ENCODE data around the gene OR13C5. TPM values are rescaled to one million over a fixed set of nuclear protein-coding genes. Genes with fewer than 3 reads are reported as not detected.

OR13C5 gene
- total and polyA plus RNA-seq, 2 of the 13 experiments (the other 11 are each of a cell fraction or from before 2014, with no cell fraction given) = not detected

- intact Hi-C loops (cut with micrococcal nuclease; ENCODE audit: unreplicated experiment) = no loop called here
- no peaks in the 10 kb centered on the region for H3K27me3 ChIP-seq (ENCODE audit: control insufficient read depth in 1 of 2, insufficient read depth in 2 of 2, low read length in 2 of 2)
- 0% methylated on average over 1 of the region's 1 CpG for WGBS (ENCODE audit: low lambda C conversion rate)
- CTCF ChIA-PET (ENCODE audit: low intra/inter-chr PET ratio, low total read pairs) = no interaction called here
- no peak overlapping the region for H3K4me3 ChIP-seq (replicated peaks in 1 of 3; ENCODE audit: insufficient read depth in 1 of 3, low read depth in 2 of 3, low read length in 3 of 3)
- no peak overlapping the region for H3K9ac ChIP-seq (ENCODE audit: insufficient read depth, low read depth, low read length)
- no TSS peak for BruUV-seq (replicated peaks)
- no peak for TF ChIP-seq ZNF510 (CRISPR knock-in tag; IDR thresholded peaks at IDR 0.05; ENCODE audit: low read depth)
- no peak for TF ChIP-seq SSRP1 (CRISPR knock-in tag; IDR thresholded peaks at IDR 0.05)
- TF ChIP-seq, protein P1, sequence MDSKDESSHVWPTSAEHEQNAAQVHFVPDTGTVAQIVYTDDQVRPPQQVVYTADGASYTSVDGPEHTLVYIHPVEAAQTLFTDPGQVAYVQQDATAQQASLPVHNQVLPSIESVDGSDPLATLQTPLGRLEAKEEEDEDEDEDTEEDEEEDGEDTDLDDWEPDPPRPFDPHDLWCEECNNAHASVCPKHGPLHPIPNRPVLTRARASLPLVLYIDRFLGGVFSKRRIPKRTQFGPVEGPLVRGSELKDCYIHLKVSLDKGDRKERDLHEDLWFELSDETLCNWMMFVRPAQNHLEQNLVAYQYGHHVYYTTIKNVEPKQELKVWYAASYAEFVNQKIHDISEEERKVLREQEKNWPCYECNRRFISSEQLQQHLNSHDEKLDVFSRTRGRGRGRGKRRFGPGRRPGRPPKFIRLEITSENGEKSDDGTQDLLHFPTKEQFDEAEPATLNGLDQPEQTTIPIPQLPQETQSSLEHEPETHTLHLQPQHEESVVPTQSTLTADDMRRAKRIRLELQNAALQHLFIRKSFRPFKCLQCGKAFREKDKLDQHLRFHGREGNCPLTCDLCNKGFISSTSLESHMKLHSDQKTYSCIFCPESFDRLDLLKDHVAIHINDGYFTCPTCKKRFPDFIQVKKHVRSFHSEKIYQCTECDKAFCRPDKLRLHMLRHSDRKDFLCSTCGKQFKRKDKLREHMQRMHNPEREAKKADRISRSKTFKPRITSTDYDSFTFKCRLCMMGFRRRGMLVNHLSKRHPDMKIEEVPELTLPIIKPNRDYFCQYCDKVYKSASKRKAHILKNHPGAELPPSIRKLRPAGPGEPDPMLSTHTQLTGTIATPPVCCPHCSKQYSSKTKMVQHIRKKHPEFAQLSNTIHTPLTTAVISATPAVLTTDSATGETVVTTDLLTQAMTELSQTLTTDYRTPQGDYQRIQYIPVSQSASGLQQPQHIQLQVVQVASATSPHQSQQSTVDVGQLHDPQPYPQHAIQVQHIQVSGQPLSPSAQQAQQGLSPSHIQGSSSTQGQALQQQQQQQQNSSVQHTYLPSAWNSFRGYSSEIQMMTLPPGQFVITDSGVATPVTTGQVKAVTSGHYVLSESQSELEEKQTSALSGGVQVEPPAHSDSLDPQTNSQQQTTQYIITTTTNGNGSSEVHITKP (CRISPR knock-in tag; IDR thresholded peaks at IDR 0.05; ENCODE audit: low read depth) = no peak
- no peak for TF ChIP-seq HNF4A (CRISPR knock-in tag; IDR thresholded peaks at IDR 0.05)
- no peak for TF ChIP-seq ZNF615 (CRISPR knock-in tag; IDR thresholded peaks at IDR 0.05; ENCODE audit: borderline replicate concordance)
- TF ChIP-seq SOX13 (IDR thresholded peaks at IDR 0.05) = no peak
- TF ChIP-seq SOX13 (CRISPR knock-in tag; conservative IDR thresholded peaks at IDR 0.05 in 1 of 2, IDR thresholded peaks at IDR 0.05 in 1 of 2) = no peak
- no peak for TF ChIP-seq NFRKB (IDR thresholded peaks at IDR 0.05)
- TF ChIP-seq, protein P2, sequence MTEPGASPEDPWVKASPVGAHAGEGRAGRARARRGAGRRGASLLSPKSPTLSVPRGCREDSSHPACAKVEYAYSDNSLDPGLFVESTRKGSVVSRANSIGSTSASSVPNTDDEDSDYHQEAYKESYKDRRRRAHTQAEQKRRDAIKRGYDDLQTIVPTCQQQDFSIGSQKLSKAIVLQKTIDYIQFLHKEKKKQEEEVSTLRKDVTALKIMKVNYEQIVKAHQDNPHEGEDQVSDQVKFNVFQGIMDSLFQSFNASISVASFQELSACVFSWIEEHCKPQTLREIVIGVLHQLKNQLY (CRISPR knock-in tag; IDR thresholded peaks at IDR 0.05) = no peak
- no peak for TF ChIP-seq USF2 (IDR thresholded peaks at IDR 0.05; ENCODE audit: low read depth, low read length)
- no peak for TF ChIP-seq USF2 (CRISPR knock-in tag; IDR thresholded peaks at IDR 0.05; ENCODE audit: borderline replicate concordance)
- no peak for TF ChIP-seq GATA4 (IDR thresholded peaks at IDR 0.05; ENCODE audit: borderline replicate concordance, low read depth)
- no peak for TF ChIP-seq NFIC (IDR thresholded peaks at IDR 0.05; ENCODE audit: low read length)
- TF ChIP-seq, protein P3, sequence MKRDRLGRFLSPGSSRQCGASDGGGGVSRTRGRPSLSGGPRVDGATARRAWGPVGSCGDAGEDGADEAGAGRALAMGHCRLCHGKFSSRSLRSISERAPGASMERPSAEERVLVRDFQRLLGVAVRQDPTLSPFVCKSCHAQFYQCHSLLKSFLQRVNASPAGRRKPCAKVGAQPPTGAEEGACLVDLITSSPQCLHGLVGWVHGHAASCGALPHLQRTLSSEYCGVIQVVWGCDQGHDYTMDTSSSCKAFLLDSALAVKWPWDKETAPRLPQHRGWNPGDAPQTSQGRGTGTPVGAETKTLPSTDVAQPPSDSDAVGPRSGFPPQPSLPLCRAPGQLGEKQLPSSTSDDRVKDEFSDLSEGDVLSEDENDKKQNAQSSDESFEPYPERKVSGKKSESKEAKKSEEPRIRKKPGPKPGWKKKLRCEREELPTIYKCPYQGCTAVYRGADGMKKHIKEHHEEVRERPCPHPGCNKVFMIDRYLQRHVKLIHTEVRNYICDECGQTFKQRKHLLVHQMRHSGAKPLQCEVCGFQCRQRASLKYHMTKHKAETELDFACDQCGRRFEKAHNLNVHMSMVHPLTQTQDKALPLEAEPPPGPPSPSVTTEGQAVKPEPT (CRISPR knock-in tag; IDR thresholded peaks at IDR 0.05; ENCODE audit: low read depth) = no peak
- TF ChIP-seq MEIS2 (CRISPR knock-in tag; IDR thresholded peaks at IDR 0.05) = no peak
- in situ Hi-C loops (cut with HindIII; ENCODE audit: extremely low pct_ligation_motif_present, low pct_unique_long_range_greater_than_20kb) = no loop called here
- DNase-seq (ENCODE audit: low spot score) (no peak), ATAC-seq (no peak), FAIRE-seq (no peak)
- H3K4me2 ChIP-seq (ENCODE audit: low read depth, low read length) = no peak overlapping the region
- H4K20me1 ChIP-seq (ENCODE audit: insufficient read depth, low read length) = no peaks in the 10 kb centered on the region
- POLR2A ChIA-PET = no interaction called here
- H3K9me3 ChIP-seq (ENCODE audit: low read length) = no peaks in the 10 kb centered on the region
- H2AFZ ChIP-seq (ENCODE audit: low read length) = no peak overlapping the region
- no peak overlapping the region for H3K27ac ChIP-seq (ENCODE audit: extremely low read length, insufficient read depth, low read length)
- no peaks in the 10 kb centered on the region for H3K4me1 ChIP-seq (ENCODE audit: insufficient read depth, low read length)
- H3K36me3 ChIP-seq (replicated peaks in 1 of 2; ENCODE audit: control insufficient read depth in 1 of 2, insufficient read depth in 2 of 2, low read length in 2 of 2) = no peaks in the 10 kb centered on the region
- H3K79me2 ChIP-seq (ENCODE audit: insufficient read depth, low read length) = no peaks in the 10 kb centered on the region
Measured at GRCh38 chr9:104555521-104555920, 43.7 kb downstream of the OR13C5 start.

Data from HepG2 (cell line).